Calu3 (cell line): ENCODE measurements around the gene PCDHGB2. TPM values are rescaled to one million over a fixed set of nuclear protein-coding genes. Genes with fewer than 3 reads are reported as not detected.

Source experiments
- BruUV-seq: library from RNA; stranded (reverse); fragments of 400-500 nt; replicated peaks from 2 replicates; lab custom pipeline; 2021; lab: Mats Ljungman, UMichigan
- CTCF ChIA-PET: fragments of 300-600 bp; sonication (Branson Sonifier 250); formaldehyde crosslinking; loops from one replicate; lab custom pipeline; 2022; ENCODE audit warnings: antibody characterized with exemption; lab: Charles Lee
- DNase-seq: peaks from one replicate; pipeline ENCODE4 v3.0.0; 2022
- H3K27ac Mint-ChIP-seq: one replicate; pipeline ENCODE4 v1.8.0; 2022; ENCODE audit warnings: mixed read lengths; ENCODE audit not compliant: unreplicated experiment
- H3K27me3 Mint-ChIP-seq: one replicate; pipeline ENCODE4 v1.8.0; 2022; ENCODE audit warnings: mixed read lengths; ENCODE audit not compliant: unreplicated experiment
- H3K36me3 Mint-ChIP-seq: one replicate; pipeline ENCODE4 v1.8.0; 2022; ENCODE audit warnings: mild to moderate bottlenecking, moderate library complexity, mixed read lengths; ENCODE audit not compliant: insufficient read depth, unreplicated experiment
- H3K4me1 Mint-ChIP-seq: one replicate; pipeline ENCODE4 v1.8.0; 2022; ENCODE audit warnings: mild to moderate bottlenecking, low read depth, mixed read lengths; ENCODE audit not compliant: unreplicated experiment
- H3K4me3 Mint-ChIP-seq: one replicate; pipeline ENCODE4 v1.8.0; 2022; ENCODE audit warnings: mild to moderate bottlenecking, low read depth, moderate library complexity, mixed read lengths; ENCODE audit not compliant: unreplicated experiment
- H3K9me3 Mint-ChIP-seq: one replicate; pipeline ENCODE4 v1.8.0; 2022; ENCODE audit warnings: low read depth, mixed read lengths; ENCODE audit not compliant: unreplicated experiment
- CTCF ChIP-seq: fragments of 200-600 bp; IDR thresholded peaks from one replicate; pipeline ENCODE4 v1.8.0; 2022; ENCODE audit warnings: antibody characterized with exemption; ENCODE audit not compliant: unreplicated experiment
- intact Hi-C: fragments of 100-400 bp; cut with micrococcal nuclease; formaldehyde crosslinking; loops from one replicate; pipeline ENCODE4 v1.10.0; 2022; ENCODE audit not compliant: unreplicated experiment
- total RNA-seq: library from RNA; stranded (reverse); gene quantifications from 2 replicates; pipeline ENCODE4 v1.2.3, GENCODE V29; 2022

The PCDHGB2 gene
- total RNA-seq, 1 experiment from 2014 or later: 0.38 TPM

DNA sequence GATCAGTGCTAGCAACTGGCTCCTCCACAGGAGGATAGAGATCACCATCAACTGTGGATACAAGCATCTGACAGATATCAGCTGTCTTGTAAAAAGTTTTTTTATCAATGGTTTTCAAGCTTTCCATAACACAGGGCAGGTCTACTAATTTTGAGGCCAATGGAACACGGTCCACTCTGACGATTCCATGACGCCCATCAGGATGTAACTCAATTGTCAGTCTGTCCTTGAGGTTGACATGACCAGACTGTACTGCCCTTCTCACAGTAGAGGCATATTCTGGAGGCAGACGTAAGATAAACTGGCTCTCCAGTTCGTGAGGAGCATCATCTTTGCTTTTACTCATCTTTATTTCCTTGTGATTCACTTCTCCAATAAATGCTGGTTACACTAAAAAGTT lies 40.1 kb upstream of the PCDHGB2 start:
- Mint-ChIP-seq H3K4me3 (peak overlapping the region; percentile 100), H3K4me1 (peaks cover 8% of the 10 kb centered on the region), H3K9me3 (peaks cover 26% of the 10 kb centered on the region), H3K27me3 (no peaks in the 10 kb centered on the region), H3K36me3 (peaks cover 66% of the 10 kb centered on the region), H3K27ac (peak overlapping the region; percentile 100)
- TF ChIP-seq CTCF: no peak
- CTCF ChIA-PET: interaction anchor here (0.6 to 2.3 kb wide), 8 partner anchors 11 to 248 kb away, joined by 3 to 8 read pairs (median 5); partner anchors contain the start of genes PCDHB14, PCDHGA1 and PCDHGA9
- BruUV-seq: no TSS peak
- no peak for DNase-seq
- intact Hi-C loops: loop anchor here (2.0 kb wide), 1 partner anchor 239 kb away; no protein-coding TSS in a partner anchor

- Mint-ChIP-seq H3K27me3 (no peaks in the 10 kb centered on the region), H3K27ac (peak within 1 kb of the TSS; percentile 100), H3K4me1 (peaks cover 8% of the 10 kb centered on the region), H3K36me3 (peaks cover 60% of the 10 kb centered on the region), H3K4me3 (peak within 1 kb of the TSS; percentile 100), H3K9me3 (peaks cover 18% of the 10 kb centered on the region)
- CTCF ChIA-PET: interaction anchor here (0.6 to 2.3 kb wide), 8 partner anchors 10 to 247 kb away, joined by 3 to 8 read pairs (median 5); partner anchors contain the start of genes PCDHB14, PCDHGA1 and PCDHGA9
- DNase-seq: peak; percentile 96
- intact Hi-C loops: loop anchor here (2.0 kb wide), 1 partner anchor 238 kb away; no protein-coding TSS in a partner anchor
- TF ChIP-seq CTCF: peak; percentile 86
- TSS peak; percentile 79 for BruUV-seq
These were observed 39.3 kb upstream of the PCDHGB2 start, which contains the start of gene TAF7 for GRCh38 chr5:141320225-141321169. Gene TAF7, minus strand, starts transcription at chr5:141320784. Its CDS starts 740 bp downstream, at chr5:141320044.

DNA sequence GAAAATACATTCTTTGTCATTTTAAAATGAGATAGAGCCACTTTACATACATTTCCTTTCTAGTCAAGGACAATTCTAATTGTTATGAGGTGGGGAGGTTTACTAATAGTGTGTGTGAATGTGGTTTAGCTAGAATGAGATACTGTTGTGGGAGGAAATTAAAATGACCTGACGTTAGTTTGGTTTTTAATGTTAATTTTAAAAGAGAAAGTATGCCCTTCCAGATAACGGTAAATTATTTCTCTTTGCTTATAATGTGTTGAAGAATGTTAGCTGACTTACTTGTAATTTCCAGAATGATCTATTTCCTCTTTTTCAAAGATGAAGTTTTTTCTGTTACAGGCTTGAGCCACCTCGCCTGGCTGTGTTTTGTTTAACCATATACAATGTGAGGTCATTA lies 37.5 kb upstream of the PCDHGB2 start:
- CTCF ChIA-PET: no interaction called here
- no peak overlapping the region for H3K4me3 Mint-ChIP-seq
- peaks cover 8% of the 10 kb centered on the region for H3K4me1 Mint-ChIP-seq
- DNase-seq: no peak
- TF ChIP-seq CTCF: no peak
- no peak overlapping the region for H3K27ac Mint-ChIP-seq
- no TSS peak for BruUV-seq
- intact Hi-C loops: no loop called here
- no peaks in the 10 kb centered on the region for H3K27me3 Mint-ChIP-seq
- H3K36me3 Mint-ChIP-seq: peaks cover 44% of the 10 kb centered on the region
- H3K9me3 Mint-ChIP-seq: peaks cover 17% of the 10 kb centered on the region

- no peaks in the 10 kb centered on the region for H3K27me3 Mint-ChIP-seq
- no peak for DNase-seq
- H3K4me3 Mint-ChIP-seq: no peak overlapping the region
- peaks cover 6% of the 10 kb centered on the region for H3K36me3 Mint-ChIP-seq
- TF ChIP-seq CTCF: no peak
- CTCF ChIA-PET: interaction anchor here (0.7 kb wide), 1 partner anchor 158 kb away, joined by 4 read pairs; no protein-coding TSS in a partner anchor
- H3K27ac Mint-ChIP-seq: no peak overlapping the region
- BruUV-seq: no TSS peak
- intact Hi-C loops: no loop called here
- H3K9me3 Mint-ChIP-seq: peaks cover 10% of the 10 kb centered on the region
- H3K4me1 Mint-ChIP-seq: no peaks in the 10 kb centered on the region
These were observed 33.5 kb upstream of the PCDHGB2 start for GRCh38 chr5:141326088-141326854.
